ENCODE data around the gene GALNT17.

The GALNT17 gene

DNA sequence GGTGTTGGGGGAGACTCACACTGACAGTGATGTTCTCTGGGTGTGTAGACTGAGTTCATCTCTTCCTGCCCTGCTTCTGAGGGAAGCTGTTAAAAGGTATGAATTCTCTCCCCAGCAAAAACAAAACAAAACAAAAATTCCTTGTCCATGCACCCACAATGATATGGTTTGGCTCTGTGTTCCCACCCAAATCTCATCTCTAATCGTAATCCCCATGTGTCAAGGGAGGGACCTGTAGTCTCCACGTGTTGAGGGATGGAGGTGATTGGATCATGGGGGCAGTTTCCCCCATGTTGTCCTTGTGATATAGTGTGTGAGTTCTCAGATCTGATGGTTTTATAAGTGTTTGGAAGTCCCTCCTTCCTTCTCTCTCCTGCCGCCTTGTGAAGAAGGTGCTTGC, 245.5 kb downstream of the GALNT17 start:
- Histone ChIP-seq H3K4me1 (ENCODE audit: insufficient read depth, low read length) (no peaks in the 10 kb centered on the region), H3K36me3 (ENCODE audit: insufficient read depth, low read length) (no peaks in the 10 kb centered on the region), H3K9me3 (ENCODE audit: low read length) (peaks cover 43% of the 10 kb centered on the region), H3K27me3 (ENCODE audit: insufficient read depth, low read length) (no peaks in the 10 kb centered on the region), H2AFZ (ENCODE audit: low read depth, low read length) (no peak overlapping the region), H3K4me3 (ENCODE audit: low read length) (no peak overlapping the region)

- no peaks in the 10 kb centered on the region for H3K4me1 ChIP-seq (ENCODE audit: insufficient read depth, low read length)
- H3K9me3 ChIP-seq (ENCODE audit: low read length) = peaks cover 15% of the 10 kb centered on the region
- no peak overlapping the region for H2AFZ ChIP-seq (ENCODE audit: low read depth, low read length)
- no peak overlapping the region for H3K4me3 ChIP-seq (ENCODE audit: low read length)
- no peaks in the 10 kb centered on the region for H3K27me3 ChIP-seq (ENCODE audit: insufficient read depth, low read length)
- peaks cover 10% of the 10 kb centered on the region for H3K36me3 ChIP-seq (ENCODE audit: insufficient read depth, low read length)
These were observed 252.2 kb downstream of the GALNT17 start for GRCh38 chr7:71384094-71384493.

- Histone ChIP-seq H3K9me3 (ENCODE audit: low read length) (peaks cover 12% of the 10 kb centered on the region), H3K4me1 (ENCODE audit: insufficient read depth, low read length) (no peaks in the 10 kb centered on the region), H3K27me3 (ENCODE audit: insufficient read depth, low read length) (no peaks in the 10 kb centered on the region), H3K36me3 (ENCODE audit: insufficient read depth, low read length) (peaks cover 22% of the 10 kb centered on the region), H2AFZ (ENCODE audit: low read depth, low read length) (no peak overlapping the region), H3K4me3 (ENCODE audit: low read length) (no peak overlapping the region)
These were observed 253.4 kb downstream of the GALNT17 start for GRCh38 chr7:71385330-71385729.

DNA sequence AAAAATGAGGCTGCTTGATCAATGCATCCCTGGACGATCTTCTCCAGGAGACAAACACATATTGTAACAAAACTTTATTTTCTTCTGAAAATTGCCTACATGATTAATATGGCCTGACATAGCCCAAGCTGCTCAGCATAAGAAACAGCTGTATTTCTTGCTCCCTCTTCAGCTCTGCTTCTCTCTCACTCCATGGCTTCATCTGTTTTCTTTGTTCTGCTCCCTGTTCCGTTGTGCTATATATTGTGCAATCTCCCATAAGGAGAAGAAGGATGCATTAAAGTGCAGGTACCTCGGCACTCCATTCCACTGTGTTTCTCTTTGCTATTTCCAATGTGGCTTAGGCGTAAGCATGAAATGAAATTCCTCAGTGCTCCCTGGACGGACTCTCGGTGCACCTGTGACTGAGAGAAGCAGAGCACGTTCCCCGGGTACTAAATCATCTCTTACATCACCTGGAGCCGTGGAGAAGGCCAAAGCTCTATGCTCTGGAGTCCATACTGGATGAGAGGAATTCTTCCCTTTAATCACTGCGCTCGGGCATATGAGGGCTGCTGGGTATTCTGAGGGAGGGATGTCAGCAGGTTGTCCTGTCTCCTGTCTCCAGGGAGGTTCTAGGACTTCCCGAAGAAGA, 254.3 kb downstream of the GALNT17 start:
- H3K4me1 ChIP-seq (ENCODE audit: insufficient read depth, low read length) = no peaks in the 10 kb centered on the region
- H2AFZ ChIP-seq (ENCODE audit: low read depth, low read length) = no peak overlapping the region
- H3K27me3 ChIP-seq (ENCODE audit: insufficient read depth, low read length) = no peaks in the 10 kb centered on the region
- peaks cover 22% of the 10 kb centered on the region for H3K36me3 ChIP-seq (ENCODE audit: insufficient read depth, low read length)
- H3K9me3 ChIP-seq (ENCODE audit: low read length) = peaks cover 15% of the 10 kb centered on the region
- H3K4me3 ChIP-seq (ENCODE audit: low read length) = no peak overlapping the region

GRCh38 chr7:71388181-71388580, 256.2 kb downstream of the GALNT17 start:
- peaks cover 15% of the 10 kb centered on the region for H3K9me3 ChIP-seq (ENCODE audit: low read length)
- no peaks in the 10 kb centered on the region for H3K27me3 ChIP-seq (ENCODE audit: insufficient read depth, low read length)
- no peak overlapping the region for H2AFZ ChIP-seq (ENCODE audit: low read depth, low read length)
- no peaks in the 10 kb centered on the region for H3K4me1 ChIP-seq (ENCODE audit: insufficient read depth, low read length)
- H3K36me3 ChIP-seq (ENCODE audit: insufficient read depth, low read length) = peaks cover 24% of the 10 kb centered on the region
- no peak overlapping the region for H3K4me3 ChIP-seq (ENCODE audit: low read length)

DNA sequence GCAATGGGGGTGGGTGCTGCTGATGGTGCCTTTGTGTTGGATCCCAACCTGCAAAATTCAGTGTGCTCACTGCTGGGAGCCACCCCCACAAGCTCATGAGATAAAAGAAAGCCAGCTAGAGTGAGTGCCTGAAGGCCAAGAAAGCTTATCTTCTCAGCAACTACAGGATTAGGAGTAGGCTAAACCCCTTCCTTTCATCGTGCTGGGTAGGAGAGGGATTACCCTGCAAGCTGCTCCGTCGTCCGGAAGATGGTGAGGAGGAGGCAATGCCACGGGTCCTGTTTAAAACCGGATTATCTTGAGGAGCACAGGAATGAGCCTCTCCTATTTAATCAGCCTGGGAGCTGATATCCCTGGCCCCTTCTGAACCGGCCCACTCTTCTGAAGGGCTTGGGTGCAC, 258.0 kb downstream of the GALNT17 start:
- H2AFZ ChIP-seq (ENCODE audit: low read depth, low read length) = no peak overlapping the region
- H3K27me3 ChIP-seq (ENCODE audit: insufficient read depth, low read length) = no peaks in the 10 kb centered on the region
- no peaks in the 10 kb centered on the region for H3K4me1 ChIP-seq (ENCODE audit: insufficient read depth, low read length)
- peaks cover 13% of the 10 kb centered on the region for H3K9me3 ChIP-seq (ENCODE audit: low read length)
- no peak overlapping the region for H3K4me3 ChIP-seq (ENCODE audit: low read length)
- peaks cover 24% of the 10 kb centered on the region for H3K36me3 ChIP-seq (ENCODE audit: insufficient read depth, low read length)

DNA sequence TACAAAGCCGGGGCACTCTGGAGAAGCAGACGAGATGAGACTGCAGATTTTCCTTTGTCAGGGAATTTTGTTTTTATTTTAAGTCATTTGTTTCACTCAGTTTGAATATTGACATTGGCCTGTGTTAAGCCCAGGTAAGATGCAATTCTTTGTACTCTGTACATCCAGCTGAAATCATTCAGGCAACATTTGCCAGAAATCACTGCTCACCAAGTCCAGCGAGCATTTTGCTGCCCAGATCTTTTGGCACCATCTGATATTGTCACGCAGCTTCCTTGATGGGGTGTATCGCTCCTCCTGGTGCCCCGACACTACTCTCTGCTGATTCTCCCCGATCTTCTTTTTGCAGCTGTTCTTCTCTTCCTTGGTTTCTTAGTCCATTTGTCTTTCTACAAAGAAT, 261.7 kb downstream of the GALNT17 start:
- peaks cover 18% of the 10 kb centered on the region for H3K36me3 ChIP-seq (ENCODE audit: insufficient read depth, low read length)
- H3K27me3 ChIP-seq (ENCODE audit: insufficient read depth, low read length) = no peaks in the 10 kb centered on the region
- peaks cover 11% of the 10 kb centered on the region for H3K9me3 ChIP-seq (ENCODE audit: low read length)
- H3K4me3 ChIP-seq (ENCODE audit: low read length) = no peak overlapping the region
- H3K4me1 ChIP-seq (ENCODE audit: insufficient read depth, low read length) = no peaks in the 10 kb centered on the region
- H2AFZ ChIP-seq (ENCODE audit: low read depth, low read length) = no peak overlapping the region

DNA sequence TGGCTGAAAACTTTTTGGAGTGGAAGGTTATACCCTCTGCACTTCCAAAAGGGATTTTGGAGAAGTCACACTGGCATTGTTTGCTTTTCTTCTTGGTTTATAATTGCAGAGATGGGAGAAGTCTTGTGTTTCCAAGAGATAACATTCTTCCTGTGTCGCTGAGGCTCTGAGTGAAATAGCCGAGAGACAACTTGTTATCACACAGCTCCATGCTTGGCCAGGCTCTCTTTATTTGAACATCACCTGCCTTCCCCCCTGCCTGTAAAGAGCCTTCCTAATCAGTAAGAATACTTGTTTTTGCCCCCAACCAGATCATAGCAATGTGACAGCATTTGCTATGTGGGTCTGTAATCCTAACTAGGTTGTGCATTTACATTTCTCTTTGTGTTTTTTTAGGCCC, 270.7 kb downstream of the GALNT17 start:
- H3K27me3 ChIP-seq (ENCODE audit: insufficient read depth, low read length) = no peaks in the 10 kb centered on the region
- H3K9me3 ChIP-seq (ENCODE audit: low read length) = peaks cover 9% of the 10 kb centered on the region
- peaks cover 3% of the 10 kb centered on the region for H3K4me1 ChIP-seq (ENCODE audit: insufficient read depth, low read length)
- no peak overlapping the region for H2AFZ ChIP-seq (ENCODE audit: low read depth, low read length)
- no peak overlapping the region for H3K4me3 ChIP-seq (ENCODE audit: low read length)
- H3K36me3 ChIP-seq (ENCODE audit: insufficient read depth, low read length) = peaks cover 12% of the 10 kb centered on the region

- Histone ChIP-seq H3K36me3 (ENCODE audit: insufficient read depth, low read length) (peaks cover 12% of the 10 kb centered on the region), H3K9me3 (ENCODE audit: low read length) (peaks cover 9% of the 10 kb centered on the region), H3K4me3 (ENCODE audit: low read length) (no peak overlapping the region), H3K4me1 (ENCODE audit: insufficient read depth, low read length) (peaks cover 3% of the 10 kb centered on the region), H3K27me3 (ENCODE audit: insufficient read depth, low read length) (no peaks in the 10 kb centered on the region), H2AFZ (ENCODE audit: low read depth, low read length) (no peak overlapping the region)
These were observed 271.4 kb downstream of the GALNT17 start for GRCh38 chr7:71403202-71403946.

GRCh38 chr7:71404726-71405345, 272.9 kb downstream of the GALNT17 start:
- peaks cover 3% of the 10 kb centered on the region for H3K4me1 ChIP-seq (ENCODE audit: insufficient read depth, low read length)
- H3K36me3 ChIP-seq (ENCODE audit: insufficient read depth, low read length) = peaks cover 12% of the 10 kb centered on the region
- H2AFZ ChIP-seq (ENCODE audit: low read depth, low read length) = no peak overlapping the region
- peaks cover 19% of the 10 kb centered on the region for H3K9me3 ChIP-seq (ENCODE audit: low read length)
- H3K27me3 ChIP-seq (ENCODE audit: insufficient read depth, low read length) = no peaks in the 10 kb centered on the region
- no peak overlapping the region for H3K4me3 ChIP-seq (ENCODE audit: low read length)

DNA sequence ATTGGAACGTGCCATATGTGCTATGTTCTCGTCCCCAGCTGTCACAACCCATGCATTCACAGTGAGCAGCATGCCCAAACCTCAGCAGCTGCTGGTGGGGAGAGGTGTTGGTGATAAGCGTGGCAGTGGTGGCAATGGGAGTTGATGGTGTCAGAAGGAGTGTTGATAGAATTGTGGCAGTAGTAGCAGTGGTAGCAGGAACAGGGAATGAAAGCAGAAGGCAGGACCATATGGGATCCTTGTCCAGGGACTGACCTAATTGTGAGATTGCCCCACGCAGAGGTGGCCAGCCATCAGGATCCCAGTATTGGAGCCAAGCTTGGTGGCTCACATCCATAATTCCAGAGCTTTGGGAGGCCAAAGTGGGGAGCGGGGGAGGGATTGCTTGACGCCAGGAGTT, 276.3 kb downstream of the GALNT17 start:
- H3K4me3 ChIP-seq (ENCODE audit: low read length) = no peak overlapping the region
- no peaks in the 10 kb centered on the region for H3K27me3 ChIP-seq (ENCODE audit: insufficient read depth, low read length)
- H3K36me3 ChIP-seq (ENCODE audit: insufficient read depth, low read length) = peaks cover 9% of the 10 kb centered on the region
- H3K4me1 ChIP-seq (ENCODE audit: insufficient read depth, low read length) = peaks cover 3% of the 10 kb centered on the region
- H3K9me3 ChIP-seq (ENCODE audit: low read length) = peaks cover 15% of the 10 kb centered on the region
- no peak overlapping the region for H2AFZ ChIP-seq (ENCODE audit: low read depth, low read length)

DNA sequence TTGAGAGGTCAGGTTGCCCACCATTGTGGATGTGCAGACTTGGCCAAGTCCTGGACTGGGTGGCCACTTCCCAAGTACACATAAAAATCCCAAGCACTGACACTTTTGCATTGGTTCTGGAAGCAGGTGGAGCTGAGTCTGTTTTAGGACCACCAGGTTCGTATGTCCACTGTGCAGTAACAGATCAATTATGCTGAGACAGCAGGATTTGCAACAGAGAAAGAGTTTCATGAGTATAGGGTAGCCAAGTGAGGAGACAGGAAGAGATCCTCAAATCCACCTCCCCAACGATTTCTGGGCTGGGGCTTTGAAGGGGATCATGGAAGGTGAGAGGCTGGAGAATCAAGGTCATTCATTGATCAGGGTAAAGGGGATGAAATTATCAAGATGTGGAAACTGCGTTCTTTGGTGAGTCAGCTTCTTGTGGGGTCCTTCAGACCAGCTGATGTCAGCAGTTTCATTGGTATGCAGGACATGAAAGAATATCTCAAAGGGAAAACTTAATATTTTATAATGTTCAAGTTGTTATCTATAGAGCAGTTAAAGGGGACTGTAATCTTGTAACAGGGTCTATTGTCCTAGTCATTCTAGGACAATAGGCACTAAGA, 277.7 kb downstream of the GALNT17 start:
- Histone ChIP-seq H3K9me3 (ENCODE audit: low read length) (peaks cover 15% of the 10 kb centered on the region), H3K27me3 (ENCODE audit: insufficient read depth, low read length) (no peaks in the 10 kb centered on the region), H3K4me1 (ENCODE audit: insufficient read depth, low read length) (no peaks in the 10 kb centered on the region), H3K4me3 (ENCODE audit: low read length) (no peak overlapping the region), H2AFZ (ENCODE audit: low read depth, low read length) (no peak overlapping the region), H3K36me3 (ENCODE audit: insufficient read depth, low read length) (peaks cover 6% of the 10 kb centered on the region)

- no peak overlapping the region for H2AFZ ChIP-seq (ENCODE audit: low read depth, low read length)
- peaks cover 15% of the 10 kb centered on the region for H3K36me3 ChIP-seq (ENCODE audit: insufficient read depth, low read length)
These were observed 279.5 kb downstream of the GALNT17 start for GRCh38 chr7:71411475-71411874.

More at GRCh38 chr7:71411475-71411874, 279.5 kb downstream of the GALNT17 start:
- H3K4me1 ChIP-seq (ENCODE audit: insufficient read depth, low read length) = no peaks in the 10 kb centered on the region
- no peaks in the 10 kb centered on the region for H3K27me3 ChIP-seq (ENCODE audit: insufficient read depth, low read length)
- H3K4me3 ChIP-seq (ENCODE audit: low read length) = no peak overlapping the region
- H3K9me3 ChIP-seq (ENCODE audit: low read length) = peaks cover 13% of the 10 kb centered on the region

All from neuron (in vitro differentiated cells).